ENCODE results near the gene HSF2.

- TF ChIP-seq CTCF (IDR thresholded peaks at IDR 0.05) (no peak), POLR2A (IDR thresholded peaks at IDR 0.05) (no peak)
These were observed 46.3 kb upstream of the HSF2 start for GRCh38 chr6:122352981-122353664.

All from vagina (tissue), 2 donors.